PC-3 (cell line): ENCODE results near the gene GTF2A2. TPM values are rescaled to one million over a fixed set of nuclear protein-coding genes. Genes with fewer than 3 reads are reported as not detected.

ENCODE experiments used
- total RNA-seq: library from RNA; depleted of rRNA; stranded (reverse); fragments of >200 nt; gene quantifications from 2 replicates; pipeline ENCODE4 v1.2.3, GENCODE V29; 2014; rRNA removed

GTF2A2 gene
- total RNA-seq, 1 experiment from 2014 or later, result 83.9 TPM

Other genes starting within 250 kb of the GTF2A2 start
- gene FAM81A, start 219.3 kb downstream of the GTF2A2 start, total RNA-seq, result 2.5 and 8.1 TPM in 2 replicates
- gene GCNT3, start 45.7 kb downstream of the GTF2A2 start, total RNA-seq, result 0.18 TPM in 1 of 2 replicates, not detected in the other
- gene BNIP2, start 31.8 kb upstream of the GTF2A2 start, total RNA-seq, result 46.1 and 63.4 TPM in 2 replicates